GM21515 (cell line): ENCODE data around the gene SIPA1.

ENCODE experiments used
- ATAC-seq: cut with Tn5 transposase; IDR thresholded peaks from one replicate; pipeline ENCODE4 v1.9.1; 2021; ENCODE audit not compliant: unreplicated experiment

SIPA1 gene

GRCh38 chr11:65641297-65642013, 3.6 kb downstream of the SIPA1 start:
- no peak for ATAC-seq

- no peak for ATAC-seq
Observed at GRCh38 chr11:65642014-65642671, 4.2 kb downstream of the SIPA1 start.

GRCh38 chr11:65643971-65644370, 6.1 kb downstream of the SIPA1 start:
- ATAC-seq = no peak

GRCh38 chr11:65644837-65645236, 6.9 kb downstream of the SIPA1 start:
- ATAC-seq = no peak

- ATAC-seq = no peak
Observed at GRCh38 chr11:65645710-65646109, 7.8 kb downstream of the SIPA1 start.

- ATAC-seq = no peak
Observed at GRCh38 chr11:65646288-65646957, 8.5 kb downstream of the SIPA1 start.

- ATAC-seq = no peak
Observed at GRCh38 chr11:65646958-65647701, 9.2 kb downstream of the SIPA1 start.

- no peak for ATAC-seq
Observed at GRCh38 chr11:65648997-65649493, 11.1 kb downstream of the SIPA1 start.

- no peak for ATAC-seq
Observed at GRCh38 chr11:65649656-65650546, 12.0 kb downstream of the SIPA1 start.

GRCh38 chr11:65650547-65651338, 12.8 kb downstream of the SIPA1 start:
- no peak for ATAC-seq

GRCh38 chr11:65651339-65651588, 13.4 kb downstream of the SIPA1 start:
- no peak for ATAC-seq

GRCh38 chr11:65651589-65652510, 13.9 kb downstream of the SIPA1 start:
- ATAC-seq = no peak

GRCh38 chr11:65652511-65653228, 14.8 kb downstream of the SIPA1 start:
- ATAC-seq = peak; percentile 58

GRCh38 chr11:65653229-65654225, 15.6 kb downstream of the SIPA1 start:
- ATAC-seq = no peak

- ATAC-seq = no peak
Observed at GRCh38 chr11:65654375-65655349, 16.8 kb downstream of the SIPA1 start.
